GM12878 (cell line): Measurements from ENCODE around the gene PDZK1IP1. TPM values are rescaled to one million over a fixed set of nuclear protein-coding genes. Genes with fewer than 3 reads are reported as not detected.

Experiments
- ATAC-seq: fragments of 200-7000 bp; cut with Tn5 transposase; 3 replicates; pipeline ENCODE4 v1.9.1; 2020; ENCODE audit warnings: mild to moderate bottlenecking, moderate library complexity
- BruUV-seq: library from RNA; stranded (reverse); fragments of 400-500 nt; replicated peaks from 2 replicates; lab custom pipeline; 2021; lab: Mats Ljungman, UMichigan
- CTCF ChIA-PET: fragments of 300-600 bp; sonication (Branson Sonifier 250); formaldehyde crosslinking; extraction: SDS; loops from one replicate; lab custom pipeline; 2021; ENCODE audit warnings: inconsistent platforms; lab: Yijun Ruan, JAX
- POLR2A ChIA-PET: fragments of 350-600 bp; formaldehyde crosslinking; extraction: SDS; loops from one replicate; lab custom pipeline; 2021; ENCODE audit warnings: inconsistent platforms; lab: Charles Lee
- RAD21 ChIA-PET: fragments of 300-600 bp; sonication (Branson Sonifier 250); formaldehyde crosslinking; loops from one replicate; lab custom pipeline; 2023; ENCODE audit warnings: antibody characterized with exemption; ENCODE audit not compliant: unreplicated experiment; lab: Charles Lee
- SMC1A ChIA-PET: fragments of 300-600 bp; sonication (Branson Sonifier 250); formaldehyde crosslinking; loops from one replicate; lab custom pipeline; 2023; ENCODE audit not compliant: unreplicated experiment, uncharacterized antibody; lab: Charles Lee
- DNase-seq: peaks from one replicate; pipeline ENCODE4 v3.0.0-alpha.2; 2011; ENCODE audit warnings: low read depth, low spot score
- FAIRE-seq: peaks from 3 replicates; lab custom pipeline; 2011; peaks lifted over from hg19 to GRCh38; lab: Jason Lieb, UNC
- H2AFZ ChIP-seq: 2 replicates; pipeline ENCODE4 v1.6.0; 2011; ENCODE audit warnings: low read depth, low read length, control low read depth; ENCODE audit not compliant: control insufficient read depth
- H3K27ac ChIP-seq: 2 replicates; pipeline ENCODE4 v1.5.1; 2011; ENCODE audit warnings: control low read depth; ENCODE audit not compliant: control insufficient read depth, insufficient read depth
- H3K27me3 ChIP-seq, 2 experiments: replicated peaks in 1 of 2; 2 replicates each; pipeline versions ENCODE4 v1.6.0 to v1.6.1; 2011; ENCODE audit warnings: low read length in 1 of 2; ENCODE audit not compliant: control insufficient read depth in 2 of 2, insufficient read depth in 2 of 2
- H3K36me3 ChIP-seq, 2 experiments: 2 replicates each; pipeline ENCODE4 v1.5.1; 2011; ENCODE audit warnings: low read length in 1 of 2; ENCODE audit not compliant: control insufficient read depth in 2 of 2, insufficient read depth in 2 of 2
- H3K4me1 ChIP-seq: 2 replicates; pipeline ENCODE4 v1.6.1; 2011; ENCODE audit warnings: mild to moderate bottlenecking, low read length, moderate library complexity, mixed read lengths; ENCODE audit not compliant: control insufficient read depth, insufficient read depth
- H3K4me2 ChIP-seq: 2 replicates; pipeline ENCODE4 v1.6.0; 2011; ENCODE audit warnings: control low read depth; ENCODE audit not compliant: control insufficient read depth, insufficient read depth
- H3K4me3 ChIP-seq: fragments of 200-600 bp; sonication (generic); 2 replicates; pipeline ENCODE4 v1.5.1; 2016
- H3K79me2 ChIP-seq: 2 replicates; pipeline ENCODE4 v1.6.0; 2011; ENCODE audit warnings: low read length; ENCODE audit not compliant: control insufficient read depth, insufficient read depth
- H3K9ac ChIP-seq: 2 replicates; pipeline ENCODE4 v1.8.0; 2011; ENCODE audit warnings: low read length, control low read depth, mixed read lengths; ENCODE audit not compliant: control insufficient read depth, insufficient read depth
- H3K9me3 ChIP-seq: replicated peaks from 3 replicates; pipeline ENCODE4 v1.5.1; 2011; ENCODE audit warnings: mild to moderate bottlenecking, low read length; ENCODE audit not compliant: control insufficient read depth, insufficient read depth
- H4K20me1 ChIP-seq: 2 replicates; pipeline ENCODE4 v1.6.0; 2011; ENCODE audit not compliant: control insufficient read depth, insufficient read depth
- BMI1 ChIP-seq: fragments of 450-650 bp; IDR thresholded peaks from 2 replicates; pipeline ENCODE4 v1.6.1; 2016; ENCODE audit warnings: mild to moderate bottlenecking, moderate library complexity, borderline replicate concordance
- CEBPB ChIP-seq, 2 experiments: fragments of 150-350 bp in 1 of 2; IDR thresholded peaks; 2 replicates each; pipeline ENCODE4 v1.6.1; 2012 to 2014; ENCODE audit warnings: low read depth in 2 of 2, low read length in 2 of 2, borderline replicate concordance in 1 of 2, inconsistent platforms in 1 of 2
- CEBPZ ChIP-seq: fragments of 150-350 bp; IDR thresholded peaks from 2 replicates; pipeline ENCODE4 v1.6.1; 2016; ENCODE audit warnings: low read depth, low read length
- MXI1 ChIP-seq: fragments of 150-350 bp; IDR thresholded peaks from 2 replicates; pipeline ENCODE4 v1.6.1; 2011; ENCODE audit warnings: low read depth, mild to moderate bottlenecking, inconsistent platforms, low read length, improper control_type of control experiment
- NBN ChIP-seq: fragments of 450-650 bp; IDR thresholded peaks from 2 replicates; pipeline ENCODE4 v1.6.1; 2016
- PML ChIP-seq: IDR thresholded peaks from 2 replicates; pipeline ENCODE4 v1.6.1; 2012; ENCODE audit warnings: low read length, inconsistent platforms
- RB1 ChIP-seq: fragments of 450-650 bp; formaldehyde crosslinking; IDR thresholded peaks from 2 replicates; pipeline ENCODE4 v1.6.1; 2017; ENCODE audit warnings: mild to moderate bottlenecking, borderline replicate concordance
- TCF7 ChIP-seq: IDR thresholded peaks from 2 replicates; pipeline ENCODE4 v1.6.1; 2014; ENCODE audit warnings: antibody characterized with exemption, borderline replicate concordance
- ZBTB33 ChIP-seq: fragments of 450-650 bp; IDR thresholded peaks from 2 replicates; pipeline ENCODE4 v1.6.1; 2017; ENCODE audit warnings: mild to moderate bottlenecking
- ZNF217 ChIP-seq: fragments of 450-650 bp; IDR thresholded peaks from 2 replicates; pipeline ENCODE4 v1.6.1; 2017; ENCODE audit warnings: antibody characterized with exemption, mild to moderate bottlenecking
- ZZZ3 ChIP-seq: IDR thresholded peaks from 2 replicates; pipeline ENCODE4 v1.6.1; 2011; ENCODE audit warnings: low read depth; ENCODE audit not compliant: control insufficient read depth, insufficient read length
- WGBS: methylation state at CpG from one replicate; pipeline ENCODE4 v1.1.6; 2016; ENCODE audit warnings: low lambda C conversion rate; ENCODE audit not compliant: insufficient replicate concordance, insufficient coverage; ENCODE audit errors: missing lambda C conversion rate; 5-methylcytosine and 5-hydroxymethylcytosine counted together
- in situ Hi-C: fragments of 300-500 bp; cut with MboI; formaldehyde crosslinking; loops from 9 replicates; pipeline ENCODE4 v1.14.3; 2018; ENCODE audit warnings: mixed read lengths
- intact Hi-C: fragments of 100-400 bp; cut with micrococcal nuclease; formaldehyde crosslinking; loops from one replicate; pipeline ENCODE4 v1.14.2; 2022; ENCODE audit not compliant: unreplicated experiment
- polyA plus RNA-seq, 11 experiments: library from polyadenylated mRNA; depleted of rRNA in 4 of 11; unstranded in 6 of 11; stranded (reverse) in 5 of 11; fragments of >200 nt; fragmentation: Nextera tagmentation in 4 of 11; fragmentation: Illumina TruSeq in 1 of 11; extraction: Ambion mirVana in 4 of 11; extraction: Trizol in 1 of 11; gene quantifications; 1 replicate in 1 of 11; 2 replicates in 10 of 11; pipeline versions ENCODE4 v1.2.1 to v1.2.3, GENCODE V29; 2011 to 2016; ENCODE audit warnings: inconsistent platforms in 2 of 11, missing spikeins in 2 of 11, low read depth in 1 of 11
- total RNA-seq, 4 experiments: library from RNA; depleted of rRNA in 3 of 4; stranded (reverse); fragments of >200 nt in 3 of 4; fragmentation: Illumina TruSeq in 1 of 4; extraction: Trizol in 1 of 4; gene quantifications; 2 replicates each; pipeline versions ENCODE4 v1.2.1 to v1.2.3, GENCODE V29; 2013 to 2021
- TF ChIP-seq, protein P1 (sequence below): fragments of 450-650 bp; IDR thresholded peaks from 2 replicates; pipeline ENCODE4 v1.6.1; 2014; ENCODE audit warnings: mild to moderate bottlenecking
- TF ChIP-seq, protein P2 (sequence below): fragments of 450-650 bp; IDR thresholded peaks from 2 replicates; pipeline ENCODE4 v1.6.1; 2016; ENCODE audit warnings: mild to moderate bottlenecking, moderate library complexity, borderline replicate concordance

The PDZK1IP1 gene
- total and polyA plus RNA-seq, 10 of the 15 experiments (the other 5 are each of a cell fraction or from before 2014, with no cell fraction given) = not detected

GRCh38 chr1:47235806-47236205 is 46.0 kb upstream of the PDZK1IP1 start (continued):
- no peak for TF ChIP-seq CEBPZ

GRCh38 chr1:47235241-47235681 is 45.4 kb upstream of the PDZK1IP1 start:
- Histone ChIP-seq H2AFZ (no peak overlapping the region), H3K9ac (no peak overlapping the region), H3K4me2 (no peak overlapping the region), H3K4me1 (peaks cover 3% of the 10 kb centered on the region; the same call in 1 of the 2 replicates), H4K20me1 (no peaks in the 10 kb centered on the region), H3K4me3 (no peak overlapping the region), H3K9me3 (no peaks in the 10 kb centered on the region), H3K79me2 (no peaks in the 10 kb centered on the region), H3K27me3 (peaks cover 14 to 20% of the 10 kb centered on the region in 2 experiments), H3K27ac (no peak overlapping the region), H3K36me3 (no peaks in the 10 kb centered on the region)
- DNase-seq (no peak), ATAC-seq (peak; percentile 44), FAIRE-seq (no peak)
- 19% methylated on average over 15 of the region's 21 CpGs for WGBS
- POLR2A ChIA-PET = no interaction called here
- in situ Hi-C loops = no loop called here
- RAD21 ChIA-PET = no interaction called here
- CTCF ChIA-PET = no interaction called here
- SMC1A ChIA-PET = no interaction called here
- BruUV-seq = no TSS peak
- intact Hi-C loops = no loop called here
- TF ChIP-seq RB1 = no peak
- no peak for TF ChIP-seq PML
- TF ChIP-seq CEBPB (IDR thresholded peaks at IDR 0.05; ENCODE audit: borderline replicate concordance in 1 of 2, low read depth in 2 of 2, low read length in 2 of 2) = no peak
- no peak for TF ChIP-seq TCF7
- TF ChIP-seq ZBTB33 = no peak
- TF ChIP-seq ZZZ3 = no peak
- TF ChIP-seq BMI1 = no peak
- TF ChIP-seq, protein P1, sequence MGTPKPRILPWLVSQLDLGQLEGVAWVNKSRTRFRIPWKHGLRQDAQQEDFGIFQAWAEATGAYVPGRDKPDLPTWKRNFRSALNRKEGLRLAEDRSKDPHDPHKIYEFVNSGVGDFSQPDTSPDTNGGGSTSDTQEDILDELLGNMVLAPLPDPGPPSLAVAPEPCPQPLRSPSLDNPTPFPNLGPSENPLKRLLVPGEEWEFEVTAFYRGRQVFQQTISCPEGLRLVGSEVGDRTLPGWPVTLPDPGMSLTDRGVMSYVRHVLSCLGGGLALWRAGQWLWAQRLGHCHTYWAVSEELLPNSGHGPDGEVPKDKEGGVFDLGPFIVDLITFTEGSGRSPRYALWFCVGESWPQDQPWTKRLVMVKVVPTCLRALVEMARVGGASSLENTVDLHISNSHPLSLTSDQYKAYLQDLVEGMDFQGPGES = no peak
- no peak for TF ChIP-seq MXI1
- TF ChIP-seq NBN = no peak
- no peak for TF ChIP-seq ZNF217
- TF ChIP-seq, protein P2, sequence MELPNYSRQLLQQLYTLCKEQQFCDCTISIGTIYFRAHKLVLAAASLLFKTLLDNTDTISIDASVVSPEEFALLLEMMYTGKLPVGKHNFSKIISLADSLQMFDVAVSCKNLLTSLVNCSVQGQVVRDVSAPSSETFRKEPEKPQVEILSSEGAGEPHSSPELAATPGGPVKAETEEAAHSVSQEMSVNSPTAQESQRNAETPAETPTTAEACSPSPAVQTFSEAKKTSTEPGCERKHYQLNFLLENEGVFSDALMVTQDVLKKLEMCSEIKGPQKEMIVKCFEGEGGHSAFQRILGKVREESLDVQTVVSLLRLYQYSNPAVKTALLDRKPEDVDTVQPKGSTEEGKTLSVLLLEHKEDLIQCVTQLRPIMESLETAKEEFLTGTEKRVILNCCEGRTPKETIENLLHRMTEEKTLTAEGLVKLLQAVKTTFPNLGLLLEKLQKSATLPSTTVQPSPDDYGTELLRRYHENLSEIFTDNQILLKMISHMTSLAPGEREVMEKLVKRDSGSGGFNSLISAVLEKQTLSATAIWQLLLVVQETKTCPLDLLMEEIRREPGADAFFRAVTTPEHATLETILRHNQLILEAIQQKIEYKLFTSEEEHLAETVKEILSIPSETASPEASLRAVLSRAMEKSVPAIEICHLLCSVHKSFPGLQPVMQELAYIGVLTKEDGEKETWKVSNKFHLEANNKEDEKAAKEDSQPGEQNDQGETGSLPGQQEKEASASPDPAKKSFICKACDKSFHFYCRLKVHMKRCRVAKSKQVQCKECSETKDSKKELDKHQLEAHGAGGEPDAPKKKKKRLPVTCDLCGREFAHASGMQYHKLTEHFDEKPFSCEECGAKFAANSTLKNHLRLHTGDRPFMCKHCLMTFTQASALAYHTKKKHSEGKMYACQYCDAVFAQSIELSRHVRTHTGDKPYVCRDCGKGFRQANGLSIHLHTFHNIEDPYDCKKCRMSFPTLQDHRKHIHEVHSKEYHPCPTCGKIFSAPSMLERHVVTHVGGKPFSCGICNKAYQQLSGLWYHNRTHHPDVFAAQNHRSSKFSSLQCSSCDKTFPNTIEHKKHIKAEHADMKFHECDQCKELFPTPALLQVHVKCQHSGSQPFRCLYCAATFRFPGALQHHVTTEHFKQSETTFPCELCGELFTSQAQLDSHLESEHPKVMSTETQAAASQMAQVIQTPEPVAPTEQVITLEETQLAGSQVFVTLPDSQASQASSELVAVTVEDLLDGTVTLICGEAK = no peak
